K562 (cell line): ENCODE data around the gene DCAF4L1. TPM values are rescaled to one million over a fixed set of nuclear protein-coding genes. Genes with fewer than 3 reads are reported as not detected.
A peak's percentile ranks its signal among the peaks of the same experiment; 100 is the strongest.

Experiments used
- CCNT2 ChIP-seq: IDR thresholded peaks from 2 replicates; pipeline ENCODE4 v1.6.1; 2011; ENCODE audit warnings: borderline replicate concordance, low read depth, mild to moderate bottlenecking, moderate library complexity, mixed read lengths, low read length; ENCODE audit not compliant: insufficient read length; ENCODE audit errors: extremely low read depth
- GATAD2B ChIP-seq: fragments of 450-650 bp; IDR thresholded peaks from 2 replicates; pipeline ENCODE4 v1.6.1; 2017; ENCODE audit warnings: mild to moderate bottlenecking, borderline replicate concordance
- NR2C2 ChIP-seq, 2 experiments: fragments of 200-800 bp in 1 of 2; sonication (Bioruptor generic) in 1 of 2; sonication (generic) in 1 of 2; formaldehyde crosslinking in 1 of 2; IDR thresholded peaks; 2 replicates each; pipeline versions ENCODE4 v1.6.1 to v1.8.0; 2016 to 2022; ENCODE audit warnings: mild to moderate bottlenecking in 1 of 2, missing compliant biosample characterization in 1 of 2, missing genetic modification characterization in 1 of 2, missing genetic modification reagents in 1 of 2
- PRPF4 ChIP-seq: fragments of 200-400 bp; formaldehyde crosslinking; IDR thresholded peaks from one replicate; pipeline ENCODE4 v1.6.1; 2017; ENCODE audit warnings: low read length, low read depth, mild to moderate bottlenecking; ENCODE audit not compliant: insufficient read depth, poor library complexity, severe bottlenecking
- ZNF589 ChIP-seq: fragments of 200-800 bp; sonication (Bioruptor generic); IDR thresholded peaks from 2 replicates; pipeline ENCODE4 v1.6.1; 2016; ENCODE audit warnings: low read depth, missing genetic modification characterization, missing compliant biosample characterization
- polyA plus RNA-seq, 8 experiments: library from polyadenylated mRNA; depleted of rRNA in 4 of 8; stranded (reverse) in 5 of 8; unstranded in 3 of 8; fragments of >200 nt; fragmentation: Nextera tagmentation in 2 of 8; fragmentation: Illumina TruSeq in 1 of 8; extraction: Ambion mirVana in 2 of 8; extraction: Trizol in 1 of 8; gene quantifications; 2 replicates each; pipeline versions ENCODE4 v1.2.1 to v1.2.3, GENCODE V29; 2011 to 2014; ENCODE audit warnings: inconsistent platforms in 1 of 8, missing spikeins in 1 of 8
- total RNA-seq, 7 experiments: library from RNA; depleted of rRNA in 6 of 7; stranded (reverse); fragments of >200 nt in 6 of 7; fragmentation: Illumina TruSeq in 2 of 7; extraction: Trizol in 2 of 7; gene quantifications; 2 replicates each; pipeline versions ENCODE4 v1.2.1 to v1.2.3, GENCODE V29; 2011 to 2021; ENCODE audit warnings: low replicate concordance in 1 of 7
- TF ChIP-seq, protein P1 (sequence below): fragments of 200-800 bp; sonication (Bioruptor generic); IDR thresholded peaks from 2 replicates; pipeline ENCODE4 v1.6.1; 2016; ENCODE audit warnings: missing genetic modification characterization, missing compliant biosample characterization
- TF ChIP-seq, protein P2 (sequence below): fragments of 200-600 bp; sonication (generic); IDR thresholded peaks from one replicate; pipeline ENCODE4 v1.6.1; 2012; ENCODE audit warnings: mild to moderate bottlenecking, low read depth, low read length, inconsistent platforms
- TF ChIP-seq, protein P3 (sequence below): fragments of 450-650 bp; IDR thresholded peaks from 2 replicates; pipeline ENCODE4 v1.6.1; 2016; ENCODE audit warnings: missing biosample characterization, missing genetic modification characterization

DCAF4L1 gene
- total and polyA plus RNA-seq, 9 of the 15 experiments (the other 6 are each of a cell fraction or from before 2014, with no cell fraction given), result 0.17 to 0.64 (median 0.36) TPM

- TF ChIP-seq, protein P1, sequence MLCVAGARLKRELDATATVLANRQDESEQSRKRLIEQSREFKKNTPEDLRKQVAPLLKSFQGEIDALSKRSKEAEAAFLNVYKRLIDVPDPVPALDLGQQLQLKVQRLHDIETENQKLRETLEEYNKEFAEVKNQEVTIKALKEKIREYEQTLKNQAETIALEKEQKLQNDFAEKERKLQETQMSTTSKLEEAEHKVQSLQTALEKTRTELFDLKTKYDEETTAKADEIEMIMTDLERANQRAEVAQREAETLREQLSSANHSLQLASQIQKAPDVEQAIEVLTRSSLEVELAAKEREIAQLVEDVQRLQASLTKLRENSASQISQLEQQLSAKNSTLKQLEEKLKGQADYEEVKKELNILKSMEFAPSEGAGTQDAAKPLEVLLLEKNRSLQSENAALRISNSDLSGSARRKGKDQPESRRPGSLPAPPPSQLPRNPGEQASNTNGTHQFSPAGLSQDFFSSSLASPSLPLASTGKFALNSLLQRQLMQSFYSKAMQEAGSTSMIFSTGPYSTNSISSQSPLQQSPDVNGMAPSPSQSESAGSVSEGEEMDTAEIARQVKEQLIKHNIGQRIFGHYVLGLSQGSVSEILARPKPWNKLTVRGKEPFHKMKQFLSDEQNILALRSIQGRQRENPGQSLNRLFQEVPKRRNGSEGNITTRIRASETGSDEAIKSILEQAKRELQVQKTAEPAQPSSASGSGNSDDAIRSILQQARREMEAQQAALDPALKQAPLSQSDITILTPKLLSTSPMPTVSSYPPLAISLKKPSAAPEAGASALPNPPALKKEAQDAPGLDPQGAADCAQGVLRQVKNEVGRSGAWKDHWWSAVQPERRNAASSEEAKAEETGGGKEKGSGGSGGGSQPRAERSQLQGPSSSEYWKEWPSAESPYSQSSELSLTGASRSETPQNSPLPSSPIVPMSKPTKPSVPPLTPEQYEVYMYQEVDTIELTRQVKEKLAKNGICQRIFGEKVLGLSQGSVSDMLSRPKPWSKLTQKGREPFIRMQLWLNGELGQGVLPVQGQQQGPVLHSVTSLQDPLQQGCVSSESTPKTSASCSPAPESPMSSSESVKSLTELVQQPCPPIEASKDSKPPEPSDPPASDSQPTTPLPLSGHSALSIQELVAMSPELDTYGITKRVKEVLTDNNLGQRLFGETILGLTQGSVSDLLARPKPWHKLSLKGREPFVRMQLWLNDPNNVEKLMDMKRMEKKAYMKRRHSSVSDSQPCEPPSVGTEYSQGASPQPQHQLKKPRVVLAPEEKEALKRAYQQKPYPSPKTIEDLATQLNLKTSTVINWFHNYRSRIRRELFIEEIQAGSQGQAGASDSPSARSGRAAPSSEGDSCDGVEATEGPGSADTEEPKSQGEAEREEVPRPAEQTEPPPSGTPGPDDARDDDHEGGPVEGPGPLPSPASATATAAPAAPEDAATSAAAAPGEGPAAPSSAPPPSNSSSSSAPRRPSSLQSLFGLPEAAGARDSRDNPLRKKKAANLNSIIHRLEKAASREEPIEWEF, result no peak
- TF ChIP-seq, protein P2, sequence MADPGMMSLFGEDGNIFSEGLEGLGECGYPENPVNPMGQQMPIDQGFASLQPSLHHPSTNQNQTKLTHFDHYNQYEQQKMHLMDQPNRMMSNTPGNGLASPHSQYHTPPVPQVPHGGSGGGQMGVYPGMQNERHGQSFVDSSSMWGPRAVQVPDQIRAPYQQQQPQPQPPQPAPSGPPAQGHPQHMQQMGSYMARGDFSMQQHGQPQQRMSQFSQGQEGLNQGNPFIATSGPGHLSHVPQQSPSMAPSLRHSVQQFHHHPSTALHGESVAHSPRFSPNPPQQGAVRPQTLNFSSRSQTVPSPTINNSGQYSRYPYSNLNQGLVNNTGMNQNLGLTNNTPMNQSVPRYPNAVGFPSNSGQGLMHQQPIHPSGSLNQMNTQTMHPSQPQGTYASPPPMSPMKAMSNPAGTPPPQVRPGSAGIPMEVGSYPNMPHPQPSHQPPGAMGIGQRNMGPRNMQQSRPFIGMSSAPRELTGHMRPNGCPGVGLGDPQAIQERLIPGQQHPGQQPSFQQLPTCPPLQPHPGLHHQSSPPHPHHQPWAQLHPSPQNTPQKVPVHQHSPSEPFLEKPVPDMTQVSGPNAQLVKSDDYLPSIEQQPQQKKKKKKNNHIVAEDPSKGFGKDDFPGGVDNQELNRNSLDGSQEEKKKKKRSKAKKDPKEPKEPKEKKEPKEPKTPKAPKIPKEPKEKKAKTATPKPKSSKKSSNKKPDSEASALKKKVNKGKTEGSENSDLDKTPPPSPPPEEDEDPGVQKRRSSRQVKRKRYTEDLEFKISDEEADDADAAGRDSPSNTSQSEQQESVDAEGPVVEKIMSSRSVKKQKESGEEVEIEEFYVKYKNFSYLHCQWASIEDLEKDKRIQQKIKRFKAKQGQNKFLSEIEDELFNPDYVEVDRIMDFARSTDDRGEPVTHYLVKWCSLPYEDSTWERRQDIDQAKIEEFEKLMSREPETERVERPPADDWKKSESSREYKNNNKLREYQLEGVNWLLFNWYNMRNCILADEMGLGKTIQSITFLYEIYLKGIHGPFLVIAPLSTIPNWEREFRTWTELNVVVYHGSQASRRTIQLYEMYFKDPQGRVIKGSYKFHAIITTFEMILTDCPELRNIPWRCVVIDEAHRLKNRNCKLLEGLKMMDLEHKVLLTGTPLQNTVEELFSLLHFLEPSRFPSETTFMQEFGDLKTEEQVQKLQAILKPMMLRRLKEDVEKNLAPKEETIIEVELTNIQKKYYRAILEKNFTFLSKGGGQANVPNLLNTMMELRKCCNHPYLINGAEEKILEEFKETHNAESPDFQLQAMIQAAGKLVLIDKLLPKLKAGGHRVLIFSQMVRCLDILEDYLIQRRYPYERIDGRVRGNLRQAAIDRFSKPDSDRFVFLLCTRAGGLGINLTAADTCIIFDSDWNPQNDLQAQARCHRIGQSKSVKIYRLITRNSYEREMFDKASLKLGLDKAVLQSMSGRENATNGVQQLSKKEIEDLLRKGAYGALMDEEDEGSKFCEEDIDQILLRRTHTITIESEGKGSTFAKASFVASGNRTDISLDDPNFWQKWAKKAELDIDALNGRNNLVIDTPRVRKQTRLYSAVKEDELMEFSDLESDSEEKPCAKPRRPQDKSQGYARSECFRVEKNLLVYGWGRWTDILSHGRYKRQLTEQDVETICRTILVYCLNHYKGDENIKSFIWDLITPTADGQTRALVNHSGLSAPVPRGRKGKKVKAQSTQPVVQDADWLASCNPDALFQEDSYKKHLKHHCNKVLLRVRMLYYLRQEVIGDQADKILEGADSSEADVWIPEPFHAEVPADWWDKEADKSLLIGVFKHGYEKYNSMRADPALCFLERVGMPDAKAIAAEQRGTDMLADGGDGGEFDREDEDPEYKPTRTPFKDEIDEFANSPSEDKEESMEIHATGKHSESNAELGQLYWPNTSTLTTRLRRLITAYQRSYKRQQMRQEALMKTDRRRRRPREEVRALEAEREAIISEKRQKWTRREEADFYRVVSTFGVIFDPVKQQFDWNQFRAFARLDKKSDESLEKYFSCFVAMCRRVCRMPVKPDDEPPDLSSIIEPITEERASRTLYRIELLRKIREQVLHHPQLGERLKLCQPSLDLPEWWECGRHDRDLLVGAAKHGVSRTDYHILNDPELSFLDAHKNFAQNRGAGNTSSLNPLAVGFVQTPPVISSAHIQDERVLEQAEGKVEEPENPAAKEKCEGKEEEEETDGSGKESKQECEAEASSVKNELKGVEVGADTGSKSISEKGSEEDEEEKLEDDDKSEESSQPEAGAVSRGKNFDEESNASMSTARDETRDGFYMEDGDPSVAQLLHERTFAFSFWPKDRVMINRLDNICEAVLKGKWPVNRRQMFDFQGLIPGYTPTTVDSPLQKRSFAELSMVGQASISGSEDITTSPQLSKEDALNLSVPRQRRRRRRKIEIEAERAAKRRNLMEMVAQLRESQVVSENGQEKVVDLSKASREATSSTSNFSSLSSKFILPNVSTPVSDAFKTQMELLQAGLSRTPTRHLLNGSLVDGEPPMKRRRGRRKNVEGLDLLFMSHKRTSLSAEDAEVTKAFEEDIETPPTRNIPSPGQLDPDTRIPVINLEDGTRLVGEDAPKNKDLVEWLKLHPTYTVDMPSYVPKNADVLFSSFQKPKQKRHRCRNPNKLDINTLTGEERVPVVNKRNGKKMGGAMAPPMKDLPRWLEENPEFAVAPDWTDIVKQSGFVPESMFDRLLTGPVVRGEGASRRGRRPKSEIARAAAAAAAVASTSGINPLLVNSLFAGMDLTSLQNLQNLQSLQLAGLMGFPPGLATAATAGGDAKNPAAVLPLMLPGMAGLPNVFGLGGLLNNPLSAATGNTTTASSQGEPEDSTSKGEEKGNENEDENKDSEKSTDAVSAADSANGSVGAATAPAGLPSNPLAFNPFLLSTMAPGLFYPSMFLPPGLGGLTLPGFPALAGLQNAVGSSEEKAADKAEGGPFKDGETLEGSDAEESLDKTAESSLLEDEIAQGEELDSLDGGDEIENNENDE, result no peak
- TF ChIP-seq PRPF4 (no peak), ZNF589 (CRISPR knock-in tag) (no peak), NR2C2 (CRISPR knock-in tag; IDR thresholded peaks at IDR 0.05) (no peak), NR2C2 (tag; IDR thresholded peaks at IDR 0.05) (peak; percentile 34; the same call in 1 of the 2 replicates), CCNT2 (no peak), GATAD2B (no peak)
- TF ChIP-seq, protein P3, sequence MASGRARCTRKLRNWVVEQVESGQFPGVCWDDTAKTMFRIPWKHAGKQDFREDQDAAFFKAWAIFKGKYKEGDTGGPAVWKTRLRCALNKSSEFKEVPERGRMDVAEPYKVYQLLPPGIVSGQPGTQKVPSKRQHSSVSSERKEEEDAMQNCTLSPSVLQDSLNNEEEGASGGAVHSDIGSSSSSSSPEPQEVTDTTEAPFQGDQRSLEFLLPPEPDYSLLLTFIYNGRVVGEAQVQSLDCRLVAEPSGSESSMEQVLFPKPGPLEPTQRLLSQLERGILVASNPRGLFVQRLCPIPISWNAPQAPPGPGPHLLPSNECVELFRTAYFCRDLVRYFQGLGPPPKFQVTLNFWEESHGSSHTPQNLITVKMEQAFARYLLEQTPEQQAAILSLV (tag), result peak; percentile 78; the same call in 1 of the 2 replicates
Measured at GRCh38 chr4:41939016-41939626, 42.4 kb upstream of the DCAF4L1 start (continued).
